NCI-H2196 treated with DMSO at 0.1 percent for 48 hours (cell line): ENCODE results near the gene LSMEM2.
"Not testable (repeated sequence)": the region's sequence is repeated elsewhere in the genome, so short reads cannot be mapped to it uniquely, and the experiment has no call there.

Experiments
- DNase-seq: peaks from one replicate; lab custom pipeline; 2025; ENCODE audit not compliant: unreplicated experiment; lab: John Stamatoyannopoulos, UW

LSMEM2 gene

GRCh38 chr3:50264383-50264963 is 14.4 kb upstream of the LSMEM2 start:
- DNase-seq: no peak

- no peak for DNase-seq
These were observed 13.9 kb upstream of the LSMEM2 start for GRCh38 chr3:50264964-50265485.

GRCh38 chr3:50265571-50265970 is 13.3 kb upstream of the LSMEM2 start:
- no peak for DNase-seq

- no peak for DNase-seq
These were observed 12.9 kb upstream of the LSMEM2 start for GRCh38 chr3:50266017-50266416.

- no peak for DNase-seq
These were observed 12.1 kb upstream of the LSMEM2 start for GRCh38 chr3:50266836-50267235.

- DNase-seq: no peak
These were observed 11.5 kb upstream of the LSMEM2 start for GRCh38 chr3:50267280-50267913.

GRCh38 chr3:50268276-50268675 is 10.6 kb upstream of the LSMEM2 start:
- no peak for DNase-seq

- no peak for DNase-seq
These were observed 10.0 kb upstream of the LSMEM2 start, which contains the start of gene SEMA3B for GRCh38 chr3:50268703-50269451. Gene SEMA3B, plus strand, starts transcription at chr3:50269147. Its CDS starts 94 bp downstream, at chr3:50269241.

GRCh38 chr3:50269460-50269859 is 9.4 kb upstream of the LSMEM2 start:
- DNase-seq: no peak

- DNase-seq: no peak
These were observed 8.9 kb upstream of the LSMEM2 start for GRCh38 chr3:50269977-50270413.

- DNase-seq: no peak
These were observed 8.3 kb upstream of the LSMEM2 start for GRCh38 chr3:50270422-50271224.

GRCh38 chr3:50271314-50271936 is 7.5 kb upstream of the LSMEM2 start:
- DNase-seq: no peak

- not testable (repeated sequence) for DNase-seq
These were observed 6.4 kb upstream of the LSMEM2 start for GRCh38 chr3:50272538-50272910.

- peak; percentile 39 for DNase-seq
These were observed 5.8 kb upstream of the LSMEM2 start for GRCh38 chr3:50272911-50273688.

- DNase-seq: no peak
These were observed 5.2 kb upstream of the LSMEM2 start for GRCh38 chr3:50273689-50274065.

GRCh38 chr3:50274371-50275104 is 4.3 kb upstream of the LSMEM2 start:
- DNase-seq: no peak

GRCh38 chr3:50275141-50275995 is 3.5 kb upstream of the LSMEM2 start:
- DNase-seq: no peak

GRCh38 chr3:50275996-50276761 is 2.7 kb upstream of the LSMEM2 start:
- no peak for DNase-seq
